Gastrocnemius medialis (tissue), 4 donors: ENCODE results near the gene APH1B. TPM values are rescaled to one million over a fixed set of nuclear protein-coding genes. Genes with fewer than 3 reads are reported as not detected.

Experiments
- ATAC-seq, 2 donors: fragments of 150-250 bp; one replicate each; pipeline ENCODE4 v1.9.1; 2016
- DNase-seq, 2 donors: peaks; one replicate each; pipeline ENCODE4 v3.0.0-alpha.2; 2019
- H3K27ac ChIP-seq, 4 donors: fragments of 200-600 bp; sonication (generic); 1 replicate in 1 of 4; 2 replicates in 3 of 4; pipeline ENCODE4 v1.5.1; 2016 to 2018; ENCODE audit warnings: mild to moderate bottlenecking in 2 of 4, moderate library complexity in 1 of 4
- H3K27me3 ChIP-seq, 3 donors: fragments of 200-600 bp; sonication (generic) in 2 of 3; 1 replicate in 1 of 3; 2 replicates in 2 of 3; pipeline versions ENCODE4 v1.5.1 to v1.6.0; 2016 to 2019; ENCODE audit warnings: mild to moderate bottlenecking in 1 of 3, moderate library complexity in 1 of 3
- H3K36me3 ChIP-seq, 2 donors: fragments of 200-600 bp; sonication (generic) in 1 of 2; one replicate each; pipeline ENCODE4 v1.5.1; 2017 to 2018
- H3K4me1 ChIP-seq, 2 donors: fragments of 200-600 bp; sonication (generic) in 1 of 2; one replicate each; pipeline ENCODE4 v1.5.1; 2016 to 2017; ENCODE audit warnings: mild to moderate bottlenecking in 2 of 2
- H3K4me3 ChIP-seq, 4 donors: fragments of 200-600 bp; sonication (generic) in 3 of 4; 1 replicate in 1 of 4; 2 replicates in 3 of 4; pipeline ENCODE4 v1.5.1; 2016 to 2019; ENCODE audit warnings: mild to moderate bottlenecking in 2 of 4
- H3K9me3 ChIP-seq, 3 donors: fragments of 200-600 bp; sonication (generic) in 2 of 3; 1 replicate in 1 of 3; 2 replicates in 2 of 3; pipeline ENCODE4 v1.5.1; 2016 to 2019
- CTCF ChIP-seq, 5 experiments: fragments of 450-650 bp in 3 of 5; fragments of 200-600 bp in 2 of 5; sonication (generic) in 2 of 5; IDR thresholded peaks in 4 of 5; conservative IDR thresholded peaks in 1 of 5; 1 replicate in 4 of 5; 2 replicates in 1 of 5; pipeline ENCODE4 v1.5.1; 2016 to 2019; ENCODE audit warnings: antibody characterized with exemption in 5 of 5, mild to moderate bottlenecking in 3 of 5, moderate library complexity in 3 of 5
- POLR2A ChIP-seq, 2 donors: fragments of 450-650 bp; IDR thresholded peaks; one replicate each; pipeline ENCODE4 v1.6.1; 2017; ENCODE audit warnings: antibody characterized with exemption in 2 of 2, mild to moderate bottlenecking in 2 of 2, moderate library complexity in 2 of 2
- in situ Hi-C, 4 donors: fragments of 200-750 bp; cut with MboI; loops; one replicate each; pipeline versions ENCODE4 v1.15.0 to v1.8.0; 2017; ENCODE audit warnings: low sequenced_read_pairs in 4 of 4
- intact Hi-C: fragments of 100-400 bp; cut with DNase I; formaldehyde crosslinking; loops from one replicate; pipeline ENCODE4 v1.15.1; 2023; ENCODE audit warnings: low total_unique reads
- total RNA-seq, 4 donors: library from RNA; depleted of rRNA; stranded (reverse); fragments of >200 nt; gene quantifications; one replicate each; pipeline versions ENCODE4 v1.1.0 to v1.2.3, GENCODE V29; 2016

Gene APH1B
- total RNA-seq, 4 donors from 2014 or later, result 2.4 to 5.6 (median 2.9) TPM

DNA sequence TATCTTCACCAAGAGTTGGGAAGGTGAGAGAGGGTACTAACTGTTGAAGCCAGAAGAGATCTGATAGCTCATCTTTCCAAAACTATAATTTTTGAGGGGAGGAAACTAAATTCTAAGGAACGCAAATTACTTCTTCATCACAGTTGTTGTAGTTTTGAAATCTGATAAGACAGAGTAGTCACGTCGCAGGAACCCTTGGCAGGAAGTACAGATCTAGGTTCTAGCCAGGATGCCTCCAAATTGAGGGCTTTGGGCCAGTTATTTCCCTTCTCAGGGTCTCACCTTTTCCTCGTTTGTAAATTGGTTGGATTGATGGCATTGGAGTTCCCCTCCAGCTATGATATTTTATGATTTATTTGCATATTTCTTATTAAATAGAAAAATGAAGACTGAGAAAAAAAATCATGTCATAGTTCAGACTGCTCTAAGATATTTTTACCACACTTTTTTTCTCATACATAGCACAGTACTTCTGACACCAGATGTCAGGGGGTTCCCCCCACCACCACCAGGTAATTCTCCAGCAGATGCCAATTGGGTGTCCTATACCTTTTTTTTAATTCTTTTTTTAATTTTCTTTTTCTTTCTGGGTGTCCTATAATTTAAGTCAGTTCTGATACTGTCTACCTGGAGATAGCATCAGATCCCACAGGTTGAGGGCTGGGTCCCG lies 32.3 kb upstream of the APH1B start:
- Histone ChIP-seq H3K27ac (peak overlapping the region; percentile 12 to 51 (median 38)), H3K4me3 (no peak overlapping the region), H3K4me1 (peaks cover 21 to 36% of the 10 kb centered on the region in 2 donors), H3K9me3 (no peaks in the 10 kb centered on the region), H3K36me3 (no peaks in the 10 kb centered on the region), H3K27me3 (no peaks in the 10 kb centered on the region)
- TF ChIP-seq POLR2A (IDR thresholded peaks at IDR 0.05) (no peak), CTCF (IDR thresholded peaks at IDR 0.05 in 4 of 5, conservative IDR thresholded peaks at IDR 0.05 in 1 of 5) (no peak)
- DNase-seq, result no peak
- intact Hi-C loops (loop anchor here (5.0 kb wide), 1 partner anchor 53 kb away; no protein-coding TSS in a partner anchor), in situ Hi-C loops (no loop called here)
- ATAC-seq, result no peak

DNA sequence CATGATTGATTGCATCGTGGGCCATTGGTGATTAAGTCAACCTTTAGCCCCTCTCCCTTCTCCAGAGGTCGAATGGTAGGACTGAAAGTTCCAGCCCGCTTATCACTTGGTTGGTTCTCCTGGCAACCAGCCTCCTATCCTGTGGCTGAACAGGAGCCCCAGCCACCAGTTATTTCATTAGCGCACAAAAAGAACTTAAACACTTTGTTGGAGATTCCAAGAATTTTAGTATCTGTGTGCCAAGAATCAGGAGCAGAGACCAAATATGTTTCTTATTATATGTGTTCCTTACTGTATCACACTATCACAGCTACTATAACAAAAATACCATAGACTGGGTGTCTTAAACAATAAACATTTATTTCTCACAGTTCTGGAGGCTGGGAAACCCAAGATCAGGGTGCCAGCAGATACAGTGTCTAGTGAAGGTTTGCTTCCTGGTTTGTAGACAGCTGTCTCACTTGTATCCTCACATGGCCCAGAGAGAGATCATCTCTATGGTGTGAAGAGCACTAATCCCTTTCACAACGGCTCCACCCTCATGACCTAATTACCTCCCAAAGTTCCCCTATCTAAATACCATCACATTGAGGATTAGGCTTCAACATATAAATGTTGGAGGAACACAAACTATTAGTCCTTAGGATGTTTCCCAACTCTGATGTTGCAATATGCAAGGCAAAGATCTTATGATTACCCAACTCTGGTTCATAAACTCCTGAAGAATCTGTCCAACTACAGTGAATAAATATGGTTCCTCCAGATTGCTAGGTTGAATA lies 30.5 kb upstream of the APH1B start:
- intact Hi-C loops, result no loop called here
- Histone ChIP-seq H3K9me3 (no peaks in the 10 kb centered on the region), H3K36me3 (no peaks in the 10 kb centered on the region), H3K27me3 (no peaks in the 10 kb centered on the region), H3K27ac (peak overlapping the region; percentile 36 to 76 (median 57)), H3K4me3 (no peak overlapping the region), H3K4me1 (peaks cover 21 to 36% of the 10 kb centered on the region in 2 donors)
- TF ChIP-seq CTCF (IDR thresholded peaks at IDR 0.05 in 4 of 5, conservative IDR thresholded peaks at IDR 0.05 in 1 of 5), result no peak
- no peak for TF ChIP-seq POLR2A (IDR thresholded peaks at IDR 0.05)
- DNase-seq, result peak; percentile 46 to 63
- in situ Hi-C loops, result no loop called here
- peak; percentile 89 to 97 for ATAC-seq

DNA sequence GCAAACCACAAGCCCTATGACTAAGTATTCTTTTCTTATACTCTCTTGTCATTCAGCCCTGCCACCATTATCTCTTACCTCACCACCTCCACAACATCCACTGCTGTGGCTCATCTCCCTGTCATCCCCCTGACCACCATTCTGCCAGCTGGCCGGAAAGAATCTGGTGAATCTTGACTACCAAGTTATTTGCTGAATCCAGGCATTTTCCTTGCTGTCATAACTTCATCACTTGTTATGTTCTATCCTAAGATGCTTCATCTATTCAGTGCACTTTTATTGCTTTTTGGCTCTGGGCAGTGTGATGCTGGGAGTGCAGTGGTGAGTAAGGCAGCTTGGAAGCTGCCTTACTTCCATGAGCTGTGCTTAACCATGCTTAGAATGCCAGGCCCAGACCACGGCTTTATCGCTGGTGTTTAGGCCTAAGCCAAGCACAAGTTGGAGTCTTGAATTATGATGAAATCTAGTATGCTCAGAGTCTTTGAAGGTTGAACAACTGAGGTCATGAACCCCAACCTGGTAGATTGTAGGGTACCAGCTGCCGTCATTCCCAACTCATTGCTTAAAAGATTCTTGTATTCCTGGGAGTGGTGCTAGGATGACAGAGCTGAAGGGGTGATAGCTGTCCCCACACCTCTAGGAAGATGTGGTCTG lies 27.0 kb upstream of the APH1B start:
- intact Hi-C loops, result no loop called here
- no peaks in the 10 kb centered on the region for H3K27me3 ChIP-seq
- peaks cover 9 to 21% of the 10 kb centered on the region in 2 donors for H3K4me1 ChIP-seq
- ATAC-seq (no peak), DNase-seq (no peak)
- in situ Hi-C loops, result no loop called here
- TF ChIP-seq CTCF (IDR thresholded peaks at IDR 0.05 in 4 of 5, conservative IDR thresholded peaks at IDR 0.05 in 1 of 5), result no peak
- TF ChIP-seq POLR2A (IDR thresholded peaks at IDR 0.05), result no peak
- H3K36me3 ChIP-seq, result no peaks in the 10 kb centered on the region
- no peak overlapping the region for H3K27ac ChIP-seq
- no peak overlapping the region for H3K4me3 ChIP-seq
- H3K9me3 ChIP-seq, result no peaks in the 10 kb centered on the region

GRCh38 chr15:63251701-63252100 lies 25.7 kb upstream of the APH1B start:
- no peak for TF ChIP-seq CTCF (IDR thresholded peaks at IDR 0.05 in 4 of 5, conservative IDR thresholded peaks at IDR 0.05 in 1 of 5)
- TF ChIP-seq POLR2A (IDR thresholded peaks at IDR 0.05), result no peak
- H3K27ac ChIP-seq, result no peak overlapping the region
- intact Hi-C loops (no loop called here), in situ Hi-C loops (no loop called here)
- no peaks in the 10 kb centered on the region for H3K36me3 ChIP-seq
- H3K4me1 ChIP-seq, result peaks cover 2 to 15% of the 10 kb centered on the region in 2 donors
- H3K4me3 ChIP-seq, result no peak overlapping the region
- H3K27me3 ChIP-seq, result no peaks in the 10 kb centered on the region
- no peak for ATAC-seq
- H3K9me3 ChIP-seq, result no peaks in the 10 kb centered on the region
- DNase-seq, result no peak
